Duodenal mucosa (tissue), 2 donors: ENCODE data around the gene PAM16.

Experiments used
- H3K27ac ChIP-seq: one replicate; pipeline ENCODE4 v1.7.0; 2013; ENCODE audit warnings: low read depth, low read length
- H3K27me3 ChIP-seq, 2 donors: one replicate each; pipeline ENCODE4 v1.7.0; 2013; ENCODE audit warnings: low read length in 2 of 2, control low read depth in 1 of 2; ENCODE audit not compliant: insufficient read depth in 2 of 2, control insufficient read depth in 1 of 2
- H3K36me3 ChIP-seq, 2 donors: one replicate each; pipeline ENCODE4 v1.7.0; 2013; ENCODE audit warnings: low read length in 2 of 2, control low read depth in 1 of 2; ENCODE audit not compliant: insufficient read depth in 2 of 2, control insufficient read depth in 1 of 2
- H3K4me1 ChIP-seq, 2 donors: one replicate each; pipeline ENCODE4 v1.7.0; 2013; ENCODE audit warnings: low read length in 2 of 2, control low read depth in 1 of 2; ENCODE audit not compliant: insufficient read depth in 2 of 2, control insufficient read depth in 1 of 2
- H3K4me3 ChIP-seq, 2 donors: one replicate each; pipeline ENCODE4 v1.7.0; 2013; ENCODE audit warnings: low read length in 2 of 2, low read depth in 1 of 2
- H3K9ac ChIP-seq, 2 donors: one replicate each; pipeline ENCODE4 v1.7.0; 2013; ENCODE audit warnings: low read length in 2 of 2, low read depth in 1 of 2
- H3K9me3 ChIP-seq, 2 donors: one replicate each; pipeline ENCODE4 v1.7.0; 2013; ENCODE audit warnings: low read length in 2 of 2, control low read depth in 1 of 2; ENCODE audit not compliant: control insufficient read depth in 1 of 2

The PAM16 gene

DNA sequence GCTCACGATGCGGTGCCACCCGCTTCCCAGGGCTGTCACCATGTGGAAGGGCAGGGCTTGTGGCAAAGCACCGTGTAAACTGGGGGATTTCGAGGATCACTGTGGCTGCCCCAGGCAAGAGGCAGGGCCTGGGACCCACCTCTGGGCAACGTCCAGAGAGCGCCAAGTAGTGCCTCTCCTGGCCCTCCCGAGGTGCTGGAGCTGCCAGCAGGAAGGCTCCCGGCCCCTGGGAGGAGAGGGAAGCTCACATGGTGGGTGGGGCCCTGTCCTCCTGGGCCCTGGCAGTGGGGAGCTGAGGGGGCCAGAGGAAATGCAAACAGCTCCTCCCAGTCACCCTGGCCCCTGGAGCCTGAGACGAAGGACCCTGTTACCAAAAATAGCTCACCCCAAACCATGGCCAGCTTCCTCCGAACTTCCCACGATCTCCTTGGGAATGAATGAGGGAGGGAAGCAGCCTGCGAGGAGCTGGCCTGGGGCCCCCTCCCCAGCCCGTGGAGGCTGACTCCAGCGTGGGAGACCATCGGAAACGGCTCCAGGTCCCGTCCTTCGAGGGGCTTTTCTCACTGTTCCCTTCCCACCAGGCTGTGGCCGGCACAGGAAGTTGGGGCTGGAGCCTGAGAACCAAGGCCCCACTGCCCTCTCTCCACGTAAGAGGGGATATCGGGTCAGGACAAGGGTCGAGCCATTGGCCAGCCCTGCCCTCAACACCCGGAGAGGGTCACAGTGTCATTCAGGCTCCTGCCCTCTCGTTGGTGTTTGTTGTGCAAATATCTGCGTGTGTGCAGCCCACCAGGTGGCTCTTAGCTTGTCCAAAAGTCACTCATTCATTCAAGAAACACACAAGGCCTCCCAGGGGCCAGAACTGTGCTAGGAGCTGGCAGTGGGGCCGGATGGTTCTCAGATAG, 38.2 kb upstream of the PAM16 start:
- peaks cover 0 to 3% of the 10 kb centered on the region in 2 donors for H3K4me1 ChIP-seq
- H3K4me3 ChIP-seq = no peak overlapping the region
- no peaks in the 10 kb centered on the region for H3K27me3 ChIP-seq
- H3K36me3 ChIP-seq = peaks cover 8 to 57% of the 10 kb centered on the region in 2 donors
- H3K9ac ChIP-seq = no peak overlapping the region
- H3K27ac ChIP-seq = peak overlapping the region; percentile 10
- no peaks in the 10 kb centered on the region for H3K9me3 ChIP-seq

DNA sequence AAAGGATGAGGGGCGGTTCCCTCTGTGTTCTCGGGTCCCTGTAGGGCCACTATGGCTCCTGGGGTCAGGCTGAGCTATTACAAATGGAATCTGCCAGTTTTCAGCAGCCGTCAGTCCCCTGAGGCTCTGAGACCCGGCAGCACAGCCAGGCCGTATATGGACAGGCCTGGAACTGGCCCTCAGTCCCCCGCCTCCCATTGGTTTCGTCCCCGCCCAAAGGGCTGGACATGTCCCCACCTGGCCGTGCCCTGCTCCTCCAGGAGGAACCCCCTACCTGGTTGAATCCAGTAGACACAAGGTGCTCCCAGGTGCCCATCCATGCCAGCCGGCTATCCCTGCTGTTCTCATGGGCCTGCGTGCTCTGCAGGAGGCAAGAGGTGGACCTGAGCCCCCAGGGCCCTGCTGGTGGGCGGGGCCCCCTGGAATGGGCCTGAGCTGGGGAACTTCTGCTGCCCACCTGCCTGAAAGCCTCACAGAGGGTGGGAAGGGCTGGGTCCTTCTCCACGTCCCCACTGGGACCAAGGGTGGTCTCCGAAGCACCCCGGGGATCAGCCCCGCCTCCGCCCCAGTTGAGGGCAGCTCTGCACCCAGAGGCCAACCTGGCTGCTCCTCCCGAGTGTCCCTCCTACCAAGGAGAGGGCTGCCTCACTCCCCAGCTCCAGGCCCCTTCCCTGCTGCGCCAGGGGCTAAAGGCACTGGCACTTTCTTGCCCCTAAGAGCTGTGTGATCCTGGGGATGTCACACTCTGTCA, 37.3 kb upstream of the PAM16 start:
- Histone ChIP-seq H3K27me3 (no peaks in the 10 kb centered on the region), H3K27ac (no peak overlapping the region), H3K9me3 (no peaks in the 10 kb centered on the region), H3K4me3 (no peak overlapping the region), H3K9ac (no peak overlapping the region), H3K36me3 (peaks cover 8 to 61% of the 10 kb centered on the region in 2 donors), H3K4me1 (peaks cover 0 to 3% of the 10 kb centered on the region in 2 donors)

DNA sequence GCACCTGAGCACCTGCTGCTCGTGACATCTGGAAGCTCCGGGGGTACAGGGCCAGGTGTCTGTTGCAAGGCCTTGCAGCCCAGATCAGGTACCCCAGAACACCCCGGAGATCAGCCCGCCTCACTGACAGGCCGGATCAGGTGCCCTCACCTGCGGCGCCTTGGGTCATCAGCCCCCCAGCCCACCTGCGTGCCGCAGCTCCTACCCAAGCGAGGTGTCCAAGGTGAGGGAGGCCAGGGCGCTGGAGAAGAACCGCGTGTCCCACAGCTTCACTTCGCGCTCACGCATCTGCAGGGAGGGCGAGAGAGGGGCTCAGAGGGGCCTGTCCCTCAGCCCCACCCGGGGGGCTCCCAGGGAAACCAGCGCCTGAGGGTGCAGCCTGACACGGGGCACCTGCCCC, 36.7 kb upstream of the PAM16 start:
- Histone ChIP-seq H3K9ac (no peak overlapping the region), H3K27me3 (no peaks in the 10 kb centered on the region), H3K9me3 (no peaks in the 10 kb centered on the region), H3K36me3 (peaks cover 8 to 62% of the 10 kb centered on the region in 2 donors), H3K27ac (no peak overlapping the region), H3K4me1 (peaks cover 0 to under 1% of the 10 kb centered on the region in 2 donors), H3K4me3 (no peak overlapping the region)

DNA sequence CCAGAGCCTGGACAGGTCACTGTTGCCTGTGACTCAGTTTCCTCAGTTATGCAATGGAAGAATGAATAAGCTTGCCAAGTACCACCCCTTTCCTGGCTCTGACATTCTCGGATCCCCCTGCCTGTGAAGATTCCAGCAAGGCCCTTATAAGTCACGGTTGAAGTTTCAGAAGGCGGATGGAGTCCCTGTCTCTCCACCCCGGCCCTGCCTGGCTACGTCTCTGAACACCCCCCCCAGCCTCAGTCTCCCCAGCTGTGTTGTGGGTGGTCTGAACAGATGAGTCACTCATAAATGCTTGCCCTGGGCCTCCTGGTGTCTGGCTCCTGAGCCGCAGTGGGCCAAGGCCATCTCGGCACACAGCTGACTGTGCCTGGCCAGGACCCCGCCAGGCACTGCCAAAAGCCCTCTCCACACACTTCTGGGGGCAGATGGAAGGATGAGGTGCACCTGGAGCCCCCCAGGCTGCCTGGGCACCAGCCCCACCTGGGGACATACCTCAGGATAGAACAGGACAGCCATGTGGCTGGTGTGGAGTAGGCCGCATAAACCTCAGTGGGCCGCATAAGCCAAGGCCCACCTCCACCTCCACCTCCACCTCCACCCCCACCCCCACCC, 35.9 kb upstream of the PAM16 start:
- H3K27me3 ChIP-seq = no peaks in the 10 kb centered on the region
- no peak overlapping the region for H3K4me3 ChIP-seq
- H3K27ac ChIP-seq = no peak overlapping the region
- peaks cover 8 to 67% of the 10 kb centered on the region in 2 donors for H3K36me3 ChIP-seq
- H3K9ac ChIP-seq = no peak overlapping the region
- no peaks in the 10 kb centered on the region for H3K4me1 ChIP-seq
- no peaks in the 10 kb centered on the region for H3K9me3 ChIP-seq

DNA sequence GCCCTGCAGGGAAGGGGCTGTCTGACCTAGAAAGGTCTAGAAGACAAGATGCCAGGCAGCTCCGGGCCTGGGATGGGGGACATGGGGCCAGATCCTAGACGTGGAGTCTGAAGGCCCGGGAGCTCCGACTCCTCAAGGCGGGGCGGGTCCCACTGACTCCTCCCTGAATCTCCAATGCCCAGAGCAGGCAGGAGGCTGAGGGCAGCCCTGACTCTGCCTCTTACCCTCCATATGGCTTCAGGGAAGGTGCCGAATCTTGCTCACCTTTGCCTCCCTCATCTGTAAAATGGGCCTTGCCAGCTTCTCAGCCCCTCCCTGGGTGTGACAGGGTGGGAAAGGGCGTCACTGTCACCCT, 35.3 kb upstream of the PAM16 start:
- H3K9ac ChIP-seq = no peak overlapping the region

DNA sequence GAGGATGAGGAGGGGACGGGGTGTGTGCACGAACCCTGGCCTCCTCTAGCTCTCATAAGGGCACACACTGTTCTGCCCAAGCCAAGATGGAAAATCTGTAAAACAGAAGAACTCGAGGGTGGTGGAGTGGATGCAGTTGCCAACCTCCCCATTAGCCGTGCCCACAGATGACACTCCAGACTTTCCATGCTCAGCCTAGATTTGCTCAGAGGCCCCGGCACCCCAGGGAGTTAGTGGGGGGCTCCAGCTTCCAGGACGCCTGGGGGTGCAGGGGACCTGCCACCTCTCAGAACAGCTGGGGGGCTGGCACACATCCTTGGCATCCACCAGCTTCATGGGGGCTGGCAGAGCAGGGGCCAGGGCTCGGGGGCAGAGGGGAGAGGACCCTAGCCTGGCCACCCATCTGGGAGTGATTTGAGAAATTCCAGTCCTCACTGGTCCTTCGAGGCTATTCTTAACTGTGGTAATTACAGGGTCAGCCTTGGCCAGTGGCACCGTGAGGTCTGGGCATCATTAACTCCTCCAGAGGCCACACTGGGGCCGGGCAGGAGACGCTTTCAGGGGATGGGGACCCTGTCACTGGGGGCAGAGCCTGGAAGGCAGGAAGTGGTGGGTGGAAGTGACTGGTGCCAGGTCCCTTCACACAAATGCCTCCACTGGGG, 34.8 kb upstream of the PAM16 start:
- H3K4me3 ChIP-seq = no peak overlapping the region
- H3K27ac ChIP-seq = no peak overlapping the region
- no peaks in the 10 kb centered on the region for H3K9me3 ChIP-seq
- H3K27me3 ChIP-seq = no peaks in the 10 kb centered on the region
- no peaks in the 10 kb centered on the region for H3K4me1 ChIP-seq
- H3K36me3 ChIP-seq = peaks cover 8 to 76% of the 10 kb centered on the region in 2 donors
- H3K9ac ChIP-seq = no peak overlapping the region

More for the DNA sequence above, 35.3 kb upstream of the PAM16 start:
- no peak overlapping the region for H3K4me3 ChIP-seq
- no peaks in the 10 kb centered on the region for H3K9me3 ChIP-seq
- H3K27me3 ChIP-seq = no peaks in the 10 kb centered on the region
- no peaks in the 10 kb centered on the region for H3K4me1 ChIP-seq
- peaks cover 8 to 73% of the 10 kb centered on the region in 2 donors for H3K36me3 ChIP-seq
- H3K27ac ChIP-seq = no peak overlapping the region

DNA sequence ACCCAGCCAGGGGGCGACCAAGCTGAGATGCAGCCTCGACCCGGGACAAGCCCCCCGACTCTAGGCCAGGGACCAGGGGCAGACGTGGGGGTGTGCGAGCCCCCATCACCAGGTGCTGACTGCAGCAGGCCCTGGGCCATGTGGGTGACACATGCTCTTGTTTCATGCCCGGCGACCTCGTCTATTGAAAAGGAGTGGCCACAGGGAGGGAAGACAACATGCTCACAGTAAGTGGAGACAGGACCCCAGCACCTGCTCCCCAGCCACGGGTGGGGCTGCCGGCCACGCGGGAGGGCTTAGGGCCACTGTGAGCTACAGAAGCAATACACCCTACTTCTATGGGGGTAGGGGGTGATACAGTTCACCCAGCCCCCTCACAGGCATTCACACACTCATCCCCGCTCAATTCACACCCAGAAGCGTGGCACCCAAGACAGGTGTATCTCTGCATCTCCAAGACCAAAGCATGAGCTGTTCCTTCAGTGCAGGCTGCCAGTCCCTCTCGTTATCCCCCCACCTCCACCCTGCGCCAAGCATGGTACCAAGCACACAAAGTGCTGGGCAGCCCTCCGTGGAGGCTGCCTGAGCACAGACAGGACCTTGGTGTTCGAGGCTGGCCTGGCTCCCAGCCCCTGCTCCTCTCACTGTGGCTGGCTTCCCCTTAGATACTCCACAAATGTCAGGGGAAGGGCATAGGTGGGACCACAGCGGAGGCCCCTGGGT, 34.1 kb upstream of the PAM16 start:
- no peaks in the 10 kb centered on the region for H3K27me3 ChIP-seq
- no peaks in the 10 kb centered on the region for H3K9me3 ChIP-seq
- H3K36me3 ChIP-seq = peaks cover 8 to 76% of the 10 kb centered on the region in 2 donors
- H3K4me3 ChIP-seq = no peak overlapping the region
- no peaks in the 10 kb centered on the region for H3K4me1 ChIP-seq
- H3K9ac ChIP-seq = no peak overlapping the region
- no peak overlapping the region for H3K27ac ChIP-seq

DNA sequence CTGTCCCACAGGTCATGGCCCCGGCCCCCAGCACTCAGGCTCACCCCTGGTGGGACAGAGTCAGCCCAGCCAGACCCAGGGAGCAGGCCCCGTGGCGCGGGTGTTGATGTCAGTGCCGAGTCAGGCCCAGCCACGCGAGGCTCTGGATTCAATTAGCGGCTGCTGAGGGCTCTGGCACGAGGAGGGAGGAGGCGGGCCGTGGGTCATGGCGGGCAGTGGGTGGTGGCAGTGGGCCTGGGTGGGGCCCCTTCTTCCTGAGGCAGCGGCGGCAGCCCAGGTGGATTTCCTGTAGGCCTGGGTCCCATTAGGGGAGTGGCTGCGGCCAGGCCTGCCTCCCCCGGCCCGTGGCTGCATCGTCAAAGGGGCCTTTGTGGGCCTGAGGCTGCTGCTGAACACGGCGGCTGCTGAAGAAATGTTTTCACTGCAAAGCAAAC, 33.4 kb upstream of the PAM16 start:
- no peak overlapping the region for H3K9ac ChIP-seq
- H3K9me3 ChIP-seq = no peaks in the 10 kb centered on the region
- no peaks in the 10 kb centered on the region for H3K27me3 ChIP-seq
- no peaks in the 10 kb centered on the region for H3K4me1 ChIP-seq
- peaks cover 8 to 71% of the 10 kb centered on the region in 2 donors for H3K36me3 ChIP-seq
- H3K27ac ChIP-seq = no peak overlapping the region
- H3K4me3 ChIP-seq = no peak overlapping the region

DNA sequence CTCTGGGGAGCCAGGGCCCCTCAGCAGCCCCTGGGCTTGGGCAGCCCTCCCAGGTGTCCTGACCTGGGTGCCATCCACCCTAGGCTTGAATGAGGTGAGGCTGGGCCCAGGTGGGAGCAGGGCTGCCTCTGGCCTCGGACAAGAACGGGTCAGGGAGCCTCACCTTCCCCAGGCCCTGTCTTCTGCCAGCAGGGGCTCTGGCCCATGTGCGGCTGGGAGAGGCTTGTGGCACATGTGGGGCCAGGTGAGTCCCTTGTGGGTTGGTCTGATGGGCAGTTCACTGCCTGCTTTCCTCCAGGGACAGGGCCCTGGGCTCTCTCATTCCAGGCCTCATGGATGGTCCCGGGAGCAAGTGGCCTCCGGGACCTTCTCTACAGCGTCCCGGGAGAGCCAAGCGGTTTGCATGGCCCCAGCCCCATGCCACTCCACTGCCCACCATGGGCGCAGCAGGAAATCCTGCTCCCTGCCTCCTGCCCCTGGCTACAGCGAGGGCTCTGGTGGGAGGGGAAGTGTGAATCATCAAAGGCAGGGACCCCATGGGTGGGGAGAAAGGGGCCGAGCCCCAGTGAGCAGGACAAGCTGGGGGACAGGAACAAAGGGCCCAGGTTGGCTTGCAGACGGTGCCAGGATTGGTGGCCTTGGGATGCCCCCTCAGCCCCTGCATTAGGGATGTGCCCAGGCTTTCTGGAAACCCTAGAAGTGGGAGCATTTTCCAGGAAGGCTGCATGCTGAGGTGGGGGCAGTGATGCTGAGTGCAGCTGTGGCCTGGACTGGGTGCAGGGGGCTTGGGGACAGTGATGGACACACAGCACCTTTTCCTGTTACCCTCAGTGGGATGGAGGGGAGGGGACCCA, 32.7 kb upstream of the PAM16 start:
- Histone ChIP-seq H3K27me3 (no peaks in the 10 kb centered on the region), H3K9me3 (no peaks in the 10 kb centered on the region), H3K4me3 (no peak overlapping the region), H3K4me1 (no peaks in the 10 kb centered on the region), H3K9ac (no peak overlapping the region), H3K27ac (no peak overlapping the region), H3K36me3 (peaks cover 8 to 65% of the 10 kb centered on the region in 2 donors)
